Measurements from ENCODE around the gene TSPOAP1. TPM values are rescaled to one million over a fixed set of nuclear protein-coding genes. Genes with fewer than 3 reads are reported as not detected.

Gene TSPOAP1
- total RNA-seq, 1 experiment from 2014 or later, result 10.9 TPM

DNA sequence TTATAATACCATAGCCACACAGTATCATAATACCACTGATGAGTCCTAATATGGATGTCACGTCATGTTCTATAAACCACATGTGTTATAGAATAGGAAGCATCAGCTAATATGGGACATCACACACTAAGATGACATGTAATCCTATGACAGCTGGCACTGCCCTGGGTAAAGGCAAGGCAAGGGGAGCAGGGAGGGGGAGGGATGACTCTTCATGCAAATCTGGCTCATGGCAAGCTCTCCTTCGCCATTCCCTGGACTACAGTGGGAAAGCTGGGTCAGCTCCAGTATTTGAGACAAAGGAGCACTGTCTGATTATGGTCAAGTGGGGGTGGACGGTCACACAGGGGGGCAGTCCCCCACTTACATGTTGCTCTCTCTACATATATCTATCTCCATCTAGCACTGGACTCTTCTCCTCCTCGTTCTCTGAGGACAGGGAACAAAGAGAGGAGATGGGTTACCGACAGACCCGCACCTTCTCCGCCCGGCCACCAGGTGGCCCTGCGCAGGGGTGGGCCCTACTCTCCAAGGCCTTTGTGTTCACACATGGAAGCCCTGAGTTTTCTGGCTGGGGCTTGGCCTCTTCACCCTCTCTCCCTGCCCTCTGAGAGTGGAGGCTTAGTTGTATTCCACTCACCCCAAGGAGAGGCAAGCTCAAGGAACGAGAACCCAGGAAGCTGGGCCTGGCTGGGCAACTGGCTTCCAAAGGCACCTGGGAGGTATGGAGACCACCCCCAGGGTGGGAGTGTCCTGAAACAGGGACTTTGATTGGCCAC is 24.4 kb downstream of the TSPOAP1 start (continued):
- TF ChIP-seq, protein P1, sequence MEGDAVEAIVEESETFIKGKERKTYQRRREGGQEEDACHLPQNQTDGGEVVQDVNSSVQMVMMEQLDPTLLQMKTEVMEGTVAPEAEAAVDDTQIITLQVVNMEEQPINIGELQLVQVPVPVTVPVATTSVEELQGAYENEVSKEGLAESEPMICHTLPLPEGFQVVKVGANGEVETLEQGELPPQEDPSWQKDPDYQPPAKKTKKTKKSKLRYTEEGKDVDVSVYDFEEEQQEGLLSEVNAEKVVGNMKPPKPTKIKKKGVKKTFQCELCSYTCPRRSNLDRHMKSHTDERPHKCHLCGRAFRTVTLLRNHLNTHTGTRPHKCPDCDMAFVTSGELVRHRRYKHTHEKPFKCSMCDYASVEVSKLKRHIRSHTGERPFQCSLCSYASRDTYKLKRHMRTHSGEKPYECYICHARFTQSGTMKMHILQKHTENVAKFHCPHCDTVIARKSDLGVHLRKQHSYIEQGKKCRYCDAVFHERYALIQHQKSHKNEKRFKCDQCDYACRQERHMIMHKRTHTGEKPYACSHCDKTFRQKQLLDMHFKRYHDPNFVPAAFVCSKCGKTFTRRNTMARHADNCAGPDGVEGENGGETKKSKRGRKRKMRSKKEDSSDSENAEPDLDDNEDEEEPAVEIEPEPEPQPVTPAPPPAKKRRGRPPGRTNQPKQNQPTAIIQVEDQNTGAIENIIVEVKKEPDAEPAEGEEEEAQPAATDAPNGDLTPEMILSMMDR (IDR thresholded peaks at IDR 0.05), result peak; percentile 94
- no peak for TF ChIP-seq GABPB1 (CRISPR knock-in tag; IDR thresholded peaks at IDR 0.05)

- Mint-ChIP-seq H3K27me3 (ENCODE audit: low read depth) (no peaks in the 10 kb centered on the region; the same call in 1 of the 2 replicates), H3K4me1 (peaks cover 11% of the 10 kb centered on the region), H3K27ac (no peak overlapping the region), H3K4me3 (no peak overlapping the region), H3K9me3 (no peaks in the 10 kb centered on the region), H3K36me3 (no peaks in the 10 kb centered on the region)
- DNase-seq (ENCODE audit: low spot score), result no peak
- CTCF ChIA-PET, result interaction anchor here (1.1 to 7.1 kb wide), 7 partner anchors 11 to 114 kb away, joined by 4 to 97 read pairs (median 10); partner anchors contain the start of gene RNF43
- POLR2A ChIA-PET, result no interaction called here
- no peak for ATAC-seq
- TF ChIP-seq ZNF138 (CRISPR knock-in tag; conservative IDR thresholded peaks at IDR 0.05), result no peak
- TF ChIP-seq, protein P2, sequence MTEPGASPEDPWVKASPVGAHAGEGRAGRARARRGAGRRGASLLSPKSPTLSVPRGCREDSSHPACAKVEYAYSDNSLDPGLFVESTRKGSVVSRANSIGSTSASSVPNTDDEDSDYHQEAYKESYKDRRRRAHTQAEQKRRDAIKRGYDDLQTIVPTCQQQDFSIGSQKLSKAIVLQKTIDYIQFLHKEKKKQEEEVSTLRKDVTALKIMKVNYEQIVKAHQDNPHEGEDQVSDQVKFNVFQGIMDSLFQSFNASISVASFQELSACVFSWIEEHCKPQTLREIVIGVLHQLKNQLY (CRISPR knock-in tag; IDR thresholded peaks at IDR 0.05), result no peak
- TF ChIP-seq, protein P3, sequence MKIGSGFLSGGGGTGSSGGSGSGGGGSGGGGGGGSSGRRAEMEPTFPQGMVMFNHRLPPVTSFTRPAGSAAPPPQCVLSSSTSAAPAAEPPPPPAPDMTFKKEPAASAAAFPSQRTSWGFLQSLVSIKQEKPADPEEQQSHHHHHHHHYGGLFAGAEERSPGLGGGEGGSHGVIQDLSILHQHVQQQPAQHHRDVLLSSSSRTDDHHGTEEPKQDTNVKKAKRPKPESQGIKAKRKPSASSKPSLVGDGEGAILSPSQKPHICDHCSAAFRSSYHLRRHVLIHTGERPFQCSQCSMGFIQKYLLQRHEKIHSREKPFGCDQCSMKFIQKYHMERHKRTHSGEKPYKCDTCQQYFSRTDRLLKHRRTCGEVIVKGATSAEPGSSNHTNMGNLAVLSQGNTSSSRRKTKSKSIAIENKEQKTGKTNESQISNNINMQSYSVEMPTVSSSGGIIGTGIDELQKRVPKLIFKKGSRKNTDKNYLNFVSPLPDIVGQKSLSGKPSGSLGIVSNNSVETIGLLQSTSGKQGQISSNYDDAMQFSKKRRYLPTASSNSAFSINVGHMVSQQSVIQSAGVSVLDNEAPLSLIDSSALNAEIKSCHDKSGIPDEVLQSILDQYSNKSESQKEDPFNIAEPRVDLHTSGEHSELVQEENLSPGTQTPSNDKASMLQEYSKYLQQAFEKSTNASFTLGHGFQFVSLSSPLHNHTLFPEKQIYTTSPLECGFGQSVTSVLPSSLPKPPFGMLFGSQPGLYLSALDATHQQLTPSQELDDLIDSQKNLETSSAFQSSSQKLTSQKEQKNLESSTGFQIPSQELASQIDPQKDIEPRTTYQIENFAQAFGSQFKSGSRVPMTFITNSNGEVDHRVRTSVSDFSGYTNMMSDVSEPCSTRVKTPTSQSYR (CRISPR knock-in tag; IDR thresholded peaks at IDR 0.05), result no peak
- TF ChIP-seq, protein P4, sequence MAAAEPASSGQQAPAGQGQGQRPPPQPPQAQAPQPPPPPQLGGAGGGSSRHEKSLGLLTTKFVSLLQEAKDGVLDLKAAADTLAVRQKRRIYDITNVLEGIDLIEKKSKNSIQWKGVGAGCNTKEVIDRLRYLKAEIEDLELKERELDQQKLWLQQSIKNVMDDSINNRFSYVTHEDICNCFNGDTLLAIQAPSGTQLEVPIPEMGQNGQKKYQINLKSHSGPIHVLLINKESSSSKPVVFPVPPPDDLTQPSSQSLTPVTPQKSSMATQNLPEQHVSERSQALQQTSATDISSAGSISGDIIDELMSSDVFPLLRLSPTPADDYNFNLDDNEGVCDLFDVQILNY (CRISPR knock-in tag; IDR thresholded peaks at IDR 0.05), result no peak
- no peak for TF ChIP-seq TCF7 (CRISPR knock-in tag; IDR thresholded peaks at IDR 0.05; ENCODE audit: low read depth)
- TF ChIP-seq SOX15 (CRISPR knock-in tag; IDR thresholded peaks at IDR 0.05), result no peak
- no peak for TF ChIP-seq GRHL2 (CRISPR knock-in tag; IDR thresholded peaks at IDR 0.05; ENCODE audit: insufficient replicate concordance, severe bottlenecking)
- TF ChIP-seq, protein P5, sequence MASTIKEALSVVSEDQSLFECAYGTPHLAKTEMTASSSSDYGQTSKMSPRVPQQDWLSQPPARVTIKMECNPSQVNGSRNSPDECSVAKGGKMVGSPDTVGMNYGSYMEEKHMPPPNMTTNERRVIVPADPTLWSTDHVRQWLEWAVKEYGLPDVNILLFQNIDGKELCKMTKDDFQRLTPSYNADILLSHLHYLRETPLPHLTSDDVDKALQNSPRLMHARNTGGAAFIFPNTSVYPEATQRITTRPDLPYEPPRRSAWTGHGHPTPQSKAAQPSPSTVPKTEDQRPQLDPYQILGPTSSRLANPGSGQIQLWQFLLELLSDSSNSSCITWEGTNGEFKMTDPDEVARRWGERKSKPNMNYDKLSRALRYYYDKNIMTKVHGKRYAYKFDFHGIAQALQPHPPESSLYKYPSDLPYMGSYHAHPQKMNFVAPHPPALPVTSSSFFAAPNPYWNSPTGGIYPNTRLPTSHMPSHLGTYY (CRISPR knock-in tag; IDR thresholded peaks at IDR 0.05), result no peak
- no peak for TF ChIP-seq TEAD1 (CRISPR knock-in tag; IDR thresholded peaks at IDR 0.05)
- TF ChIP-seq, protein P6, sequence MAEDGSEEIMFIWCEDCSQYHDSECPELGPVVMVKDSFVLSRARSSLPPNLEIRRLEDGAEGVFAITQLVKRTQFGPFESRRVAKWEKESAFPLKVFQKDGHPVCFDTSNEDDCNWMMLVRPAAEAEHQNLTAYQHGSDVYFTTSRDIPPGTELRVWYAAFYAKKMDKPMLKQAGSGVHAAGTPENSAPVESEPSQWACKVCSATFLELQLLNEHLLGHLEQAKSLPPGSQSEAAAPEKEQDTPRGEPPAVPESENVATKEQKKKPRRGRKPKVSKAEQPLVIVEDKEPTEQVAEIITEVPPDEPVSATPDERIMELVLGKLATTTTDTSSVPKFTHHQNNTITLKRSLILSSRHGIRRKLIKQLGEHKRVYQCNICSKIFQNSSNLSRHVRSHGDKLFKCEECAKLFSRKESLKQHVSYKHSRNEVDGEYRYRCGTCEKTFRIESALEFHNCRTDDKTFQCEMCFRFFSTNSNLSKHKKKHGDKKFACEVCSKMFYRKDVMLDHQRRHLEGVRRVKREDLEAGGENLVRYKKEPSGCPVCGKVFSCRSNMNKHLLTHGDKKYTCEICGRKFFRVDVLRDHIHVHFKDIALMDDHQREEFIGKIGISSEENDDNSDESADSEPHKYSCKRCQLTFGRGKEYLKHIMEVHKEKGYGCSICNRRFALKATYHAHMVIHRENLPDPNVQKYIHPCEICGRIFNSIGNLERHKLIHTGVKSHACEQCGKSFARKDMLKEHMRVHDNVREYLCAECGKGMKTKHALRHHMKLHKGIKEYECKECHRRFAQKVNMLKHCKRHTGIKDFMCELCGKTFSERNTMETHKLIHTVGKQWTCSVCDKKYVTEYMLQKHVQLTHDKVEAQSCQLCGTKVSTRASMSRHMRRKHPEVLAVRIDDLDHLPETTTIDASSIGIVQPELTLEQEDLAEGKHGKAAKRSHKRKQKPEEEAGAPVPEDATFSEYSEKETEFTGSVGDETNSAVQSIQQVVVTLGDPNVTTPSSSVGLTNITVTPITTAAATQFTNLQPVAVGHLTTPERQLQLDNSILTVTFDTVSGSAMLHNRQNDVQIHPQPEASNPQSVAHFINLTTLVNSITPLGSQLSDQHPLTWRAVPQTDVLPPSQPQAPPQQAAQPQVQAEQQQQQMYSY (CRISPR knock-in tag; IDR thresholded peaks at IDR 0.05), result no peak
- no peak for TF ChIP-seq JAZF1 (CRISPR knock-in tag; IDR thresholded peaks at IDR 0.05)
- TF ChIP-seq USF2 (CRISPR knock-in tag; IDR thresholded peaks at IDR 0.05), result no peak
- TF ChIP-seq ZNF232 (CRISPR knock-in tag; IDR thresholded peaks at IDR 0.05), result no peak
- TF ChIP-seq, protein P1 (IDR thresholded peaks at IDR 0.05), result no peak
- no peak for TF ChIP-seq HMGXB4 (CRISPR knock-in tag; IDR thresholded peaks at IDR 0.05)
- no peak for TF ChIP-seq HMGA2 (CRISPR knock-in tag; IDR thresholded peaks at IDR 0.05)
Measured at GRCh38 chr17:58302919-58303585, 25.5 kb downstream of the TSPOAP1 start.

Measured in WTC11 (cell line).